B cell (primary cell): ENCODE data around the gene TBKBP1. TPM values are rescaled to one million over a fixed set of nuclear protein-coding genes. Genes with fewer than 3 reads are reported as not detected.

Source experiments
- ATAC-seq: fragments of 200-7000 bp; cut with Tn5 transposase; one replicate; pipeline ENCODE4 v1.10.0; 2021; ENCODE audit warnings: low read depth, mild to moderate bottlenecking, moderate number of reproducible peaks, moderate library complexity
- CTCF ChIA-PET: fragments of 350-600 bp; sonication (Branson Sonifier 250); formaldehyde crosslinking; loops from one replicate; lab custom pipeline; 2021; ENCODE audit warnings: antibody characterized with exemption, inconsistent platforms; lab: Charles Lee
- POLR2A ChIA-PET: fragments of 350-600 bp; sonication (Branson Sonifier 250); formaldehyde crosslinking; loops from one replicate; lab custom pipeline; 2021; ENCODE audit warnings: antibody characterized with exemption; lab: Charles Lee
- DNase-seq: peaks from one replicate; pipeline ENCODE4 v3.0.0; 2013
- H2AFZ ChIP-seq: 2 replicates; pipeline ENCODE4 v1.6.1; 2012; ENCODE audit warnings: mild to moderate bottlenecking, low read depth, low read length; ENCODE audit not compliant: insufficient read depth, poor library complexity, severe bottlenecking
- H3K27ac ChIP-seq, 2 donors: 1 replicate in 1 of 2; 2 replicates in 1 of 2; pipeline ENCODE4 v1.5.1; 2012 to 2013; ENCODE audit warnings: low read length in 2 of 2, mild to moderate bottlenecking in 2 of 2, moderate library complexity in 1 of 2
- H3K27me3 ChIP-seq, 4 experiments: fragments of 200-600 bp in 1 of 4; sonication (generic) in 1 of 4; replicated peaks in 1 of 4; 1 replicate in 2 of 4; 2 replicates in 2 of 4; pipeline versions ENCODE4 v1.6.1 to v1.7.0; 2013 to 2016; ENCODE audit warnings: low read length in 3 of 4, mild to moderate bottlenecking in 2 of 4, mixed read lengths in 1 of 4, moderate library complexity in 1 of 4; ENCODE audit not compliant: insufficient read depth in 4 of 4, control insufficient read depth in 3 of 4; ENCODE audit errors: control extremely low read depth in 1 of 4
- H3K36me3 ChIP-seq, 2 experiments: replicated peaks in 1 of 2; 1 replicate in 1 of 2; 2 replicates in 1 of 2; pipeline versions ENCODE4 v1.6.1 to v1.7.1; 2013; ENCODE audit warnings: low read length in 1 of 2; ENCODE audit not compliant: insufficient read depth in 2 of 2, control insufficient read depth in 1 of 2; ENCODE audit errors: control extremely low read depth in 1 of 2, extremely low read depth in 1 of 2
- H3K4me1 ChIP-seq, 2 donors: fragments of 200-600 bp in 1 of 2; sonication (generic) in 1 of 2; 1 replicate in 1 of 2; 2 replicates in 1 of 2; pipeline versions ENCODE4 v1.5.1 to v1.6.1; 2013 to 2017; ENCODE audit warnings: low read length in 2 of 2; ENCODE audit not compliant: control insufficient read depth in 2 of 2, insufficient read depth in 2 of 2
- H3K4me2 ChIP-seq: replicated peaks from 2 replicates; pipeline ENCODE3; 2012; ENCODE audit warnings: mild to moderate bottlenecking, low read depth, low read length; ENCODE audit not compliant: poor library complexity, severe bottlenecking
- H3K4me3 ChIP-seq, 5 experiments: fragments of 200-600 bp in 1 of 5; sonication (generic) in 1 of 5; 1 replicate in 3 of 5; 2 replicates in 2 of 5; pipeline versions ENCODE4 v1.5.1 to v1.7.0; 2011 to 2016; ENCODE audit warnings: low read length in 4 of 5, mild to moderate bottlenecking in 4 of 5, low read depth in 2 of 5, control low read depth in 1 of 5, moderate library complexity in 1 of 5; ENCODE audit not compliant: insufficient read depth in 1 of 5; ENCODE audit errors: control extremely low read depth in 1 of 5, extremely low read depth in 1 of 5
- H3K79me2 ChIP-seq: fragments of 200-600 bp; sonication (generic); one replicate; pipeline ENCODE4 v1.6.0; 2016; ENCODE audit warnings: low read length; ENCODE audit not compliant: control insufficient read depth, insufficient read depth
- H3K9ac ChIP-seq: fragments of 200-600 bp; sonication (generic); 2 replicates; pipeline ENCODE4 v1.6.1; 2017; ENCODE audit warnings: mild to moderate bottlenecking, low read length, moderate library complexity
- H3K9me3 ChIP-seq, 3 donors: one replicate each; pipeline versions ENCODE4 v1.6.1 to v1.7.1; 2013; ENCODE audit warnings: low read length in 2 of 3; ENCODE audit not compliant: control insufficient read depth in 2 of 3, insufficient read depth in 1 of 3; ENCODE audit errors: control extremely low read depth in 1 of 3
- H4K20me1 ChIP-seq: 2 replicates; pipeline ENCODE4 v1.6.0; 2012; ENCODE audit warnings: mild to moderate bottlenecking, low read length; ENCODE audit not compliant: insufficient read depth, control insufficient read depth, poor library complexity, severe bottlenecking
- H3K27ac Mint-ChIP-seq: one replicate; pipeline ENCODE4 v1.8.0; 2021; ENCODE audit warnings: mixed read lengths
- H3K27me3 Mint-ChIP-seq: one replicate; pipeline ENCODE4 v1.8.0; 2021; ENCODE audit warnings: mixed read lengths
- H3K4me1 Mint-ChIP-seq: one replicate; pipeline ENCODE4 v1.8.0; 2021; ENCODE audit warnings: mixed read lengths
- H3K4me3 Mint-ChIP-seq: one replicate; pipeline ENCODE4 v1.8.0; 2021; ENCODE audit warnings: mixed read lengths
- H3K9me3 Mint-ChIP-seq: one replicate; pipeline ENCODE4 v1.8.0; 2022; ENCODE audit warnings: mixed read lengths; ENCODE audit not compliant: insufficient read depth
- CTCF ChIP-seq: fragments of 200-600 bp; IDR thresholded peaks from one replicate; pipeline ENCODE4 v1.8.0; 2022; ENCODE audit warnings: antibody characterized with exemption, mild to moderate bottlenecking
- EZH2 ChIP-seq: IDR thresholded peaks from 2 replicates; pipeline ENCODE4 v1.6.1; 2012; ENCODE audit warnings: borderline replicate concordance, low read depth, mild to moderate bottlenecking, moderate library complexity, low read length; ENCODE audit not compliant: insufficient read depth, poor library complexity, severe bottlenecking
- WGBS: methylation state at CpG from one replicate; pipeline ENCODE4 v1.1.5; 2013; ENCODE audit warnings: missing lambda C conversion rate; ENCODE audit not compliant: insufficient coverage; 5-methylcytosine and 5-hydroxymethylcytosine counted together
- intact Hi-C: fragments of 100-400 bp; cut with micrococcal nuclease; formaldehyde crosslinking; loops from one replicate; pipeline ENCODE4 v1.10.0; 2022
- polyA plus RNA-seq: library from polyadenylated mRNA; depleted of rRNA; stranded (reverse); fragments of >200 nt; gene quantifications from 2 replicates; pipeline ENCODE4 v1.2.3, GENCODE V29; 2012
- total RNA-seq, 2 donors: library from RNA; stranded (reverse); fragments of 120-200 nt in 1 of 2; gene quantifications; 1 replicate in 1 of 2; 2 replicates in 1 of 2; pipeline versions ENCODE4 v1.2.3 to v1.2.4, GENCODE V29; 2013 to 2022

TBKBP1 gene
- total and polyA plus RNA-seq, 2 donors (not counting 1 experiment from before 2014, with no cell fraction given), result 6.6 to 8.4 TPM

GRCh38 chr17:47733047-47733673 lies 39.2 kb downstream of the TBKBP1 start, which contains the start of gene TBX21:
Gene TBX21 (plus strand): TSS chr17:47733236. CDS start chr17:47733455, 219 bp downstream.
- Mint-ChIP-seq H3K27ac (peak within 1 kb of the TSS; percentile 95), H3K4me3 (peak within 1 kb of the TSS; percentile 98), H3K9me3 (no peaks in the 10 kb centered on the region), H3K27me3 (no peaks in the 10 kb centered on the region), H3K4me1 (peaks cover 54% of the 10 kb centered on the region)
- POLR2A ChIA-PET, result interaction anchor here (0.7 to 1.5 kb wide), 6 partner anchors 14 to 70 kb away, joined by 3 to 5 read pairs (median 3); partner anchors contain the start of gene TBKBP1
- Histone ChIP-seq H4K20me1 (no peaks in the 10 kb centered on the region), H3K4me1 (peaks cover 31 to 44% of the 10 kb centered on the region in 2 donors), H3K9me3 (no peaks in the 10 kb centered on the region), H3K4me2 (peak within 1 kb of the TSS; percentile 91), H3K4me3 (peak within 1 kb of the TSS; percentile 51 to 73 (median 60)), H3K27ac (peak within 1 kb of the TSS; percentile 35 to 50), H3K9ac (peak within 1 kb of the TSS; percentile 67), H2AFZ (peak within 1 kb of the TSS; percentile 85), H3K79me2 (peaks cover 2% of the 10 kb centered on the region), H3K36me3 (no peaks in the 10 kb centered on the region), H3K27me3 (peaks cover 0 to 7% (median 2%) of the 10 kb centered on the region in 4 experiments)
- intact Hi-C loops, result loop anchor here (1.0 to 2.0 kb wide), 6 partner anchors 9 to 84 kb away; partner anchors contain the start of gene KPNB1
- TF ChIP-seq CTCF, result peak; percentile 56
- TF ChIP-seq EZH2, result no peak
- under 1% methylated on average over 73 of the region's 73 CpGs for WGBS
- CTCF ChIA-PET, result interaction anchor here (0.6 to 2.7 kb wide), 19 partner anchors 9 to 75 kb away, joined by 3 to 30 read pairs (median 5); partner anchors contain the start of gene TBKBP1
- DNase-seq (peak; percentile 94), ATAC-seq (peak; percentile 90)
